ENCODE results near the gene SEL1L. TPM values are rescaled to one million over a fixed set of nuclear protein-coding genes. Genes with fewer than 3 reads are reported as not detected.
"Not testable (repeated sequence)": the region's sequence is repeated elsewhere in the genome, so short reads cannot be mapped to it uniquely, and the experiment has no call there.

Gene SEL1L
- total and polyA plus RNA-seq, 2 experiments from 2014 or later = 20.6 to 22.6 TPM

GRCh38 chr14:81430235-81430634 lies 103.4 kb downstream of the SEL1L start:
- Histone ChIP-seq H3K4me3 (no peak overlapping the region), H4K20me1 (replicated peaks; ENCODE audit: insufficient read depth) (peaks cover 4% of the 10 kb centered on the region; the same call in 1 of the 2 replicates), H2AFZ (no peak overlapping the region), H3K4me2 (no peak overlapping the region), H3K27ac (ENCODE audit: low read depth) (no peak overlapping the region), H3K4me1 (ENCODE audit: insufficient read depth) (peaks cover 46% of the 10 kb centered on the region), H3K79me2 (replicated peaks; ENCODE audit: insufficient read depth) (peaks cover 83% of the 10 kb centered on the region), H3K36me3 (ENCODE audit: insufficient read depth) (no peaks in the 10 kb centered on the region), H3K9me2 (ENCODE audit: insufficient read depth) (no peaks in the 10 kb centered on the region), H3K27me3 (ENCODE audit: insufficient read depth) (no peaks in the 10 kb centered on the region; the same call in 1 of the 2 replicates), H3F3A (replicated peaks; ENCODE audit: low read depth) (no peaks in the 10 kb centered on the region)
- H3K36me3 Mint-ChIP-seq (ENCODE audit: low read depth) = peaks cover 26% of the 10 kb centered on the region
- peaks cover 58% of the 10 kb centered on the region for H3K4me1 Mint-ChIP-seq
- no peak for ATAC-seq
- no peaks in the 10 kb centered on the region; the same call in 2 of the 3 replicates for H3K9me3 Mint-ChIP-seq
- no peak for DNase-seq (ENCODE audit: low spot score)
- peaks cover 2% of the 10 kb centered on the region for H3K27me3 Mint-ChIP-seq (ENCODE audit: insufficient read depth, low read depth, poor library complexity)
- no peak overlapping the region for H3K4me3 Mint-ChIP-seq
- no peak for TF ChIP-seq CREB1 (CRISPR knock-in tag; IDR thresholded peaks at IDR 0.05; ENCODE audit: low read depth)
- TF ChIP-seq ZNF462 (CRISPR knock-in tag; IDR thresholded peaks at IDR 0.05) = no peak
- TF ChIP-seq NANOG (IDR thresholded peaks at IDR 0.05; ENCODE audit: borderline replicate concordance) = no peak
- no peak for TF ChIP-seq ETS1 (IDR thresholded peaks at IDR 0.05)
- no peak for TF ChIP-seq POLR2AphosphoS5 (IDR thresholded peaks at IDR 0.05; ENCODE audit: low read depth)
- TF ChIP-seq STAT1 (IDR thresholded peaks at IDR 0.05; ENCODE audit: unreplicated experiment) = no peak
- no peak for TF ChIP-seq CTCF (conservative IDR thresholded peaks at IDR 0.05; ENCODE audit: low read depth in 2 of 2)
- TF ChIP-seq EZH2 (IDR thresholded peaks at IDR 0.05; ENCODE audit: low read depth, unreplicated experiment) = no peak
- TF ChIP-seq ZNF114 (CRISPR knock-in tag; IDR thresholded peaks at IDR 0.05) = no peak
- no peak for TF ChIP-seq EZH2phosphoT487 (IDR thresholded peaks at IDR 0.05; ENCODE audit: unreplicated experiment)
- H3K27ac Mint-ChIP-seq = no peak overlapping the region; the same call in 1 of the 2 replicates

GRCh38 chr14:81429749-81430148 lies 103.9 kb downstream of the SEL1L start:
- Mint-ChIP-seq H3K36me3 (ENCODE audit: low read depth) (peaks cover 30% of the 10 kb centered on the region), H3K4me1 (peaks cover 53% of the 10 kb centered on the region)
- H3F3A ChIP-seq (replicated peaks; ENCODE audit: low read depth); H3K4me3 ChIP-seq; ATAC-seq; H3K9me3 Mint-ChIP-seq; H3K9me2 ChIP-seq (ENCODE audit: insufficient read depth); H4K20me1 ChIP-seq (replicated peaks; ENCODE audit: insufficient read depth); H3K36me3 ChIP-seq (ENCODE audit: insufficient read depth); H3K27me3 Mint-ChIP-seq (ENCODE audit: insufficient read depth, low read depth, poor library complexity); H3K27ac Mint-ChIP-seq; H3K27me3 ChIP-seq (ENCODE audit: insufficient read depth); H2AFZ ChIP-seq; DNase-seq (ENCODE audit: low spot score); H3K4me2 ChIP-seq; H3K4me3 Mint-ChIP-seq; H3K27ac ChIP-seq (ENCODE audit: low read depth): not testable (repeated sequence)
- H3K79me2 ChIP-seq (replicated peaks; ENCODE audit: insufficient read depth) = peaks cover 80% of the 10 kb centered on the region
- H3K4me1 ChIP-seq (ENCODE audit: insufficient read depth) = peaks cover 41% of the 10 kb centered on the region
